ENCODE measurements around the gene ABHD17A. TPM values are rescaled to one million over a fixed set of nuclear protein-coding genes. Genes with fewer than 3 reads are reported as not detected.

Gene ABHD17A
- polyA plus RNA-seq, 1 of the 3 experiments (the other 2 are of a cell fraction) = 61.1 TPM

- peak overlapping the region; percentile 84 for H3K4me2 ChIP-seq
- CTCF ChIA-PET = interaction anchor here (1.0 to 1.5 kb wide), 3 partner anchors 10 to 49 kb away, joined by 3 to 7 read pairs (median 4); no protein-coding TSS in a partner anchor
These were observed 10.6 kb downstream of the ABHD17A start for GRCh38 chr19:1874554-1875185.

GRCh38 chr19:1873524-1874473, 11.5 kb downstream of the ABHD17A start:
- ChIA-PET POLR2A (no interaction called here), CTCF (interaction anchor here (1.1 to 1.5 kb wide), 3 partner anchors 9 to 36 kb away, joined by 3 to 7 read pairs (median 4); no protein-coding TSS in a partner anchor)
- Histone ChIP-seq H3K9me2 (no peaks in the 10 kb centered on the region), H3K27me3 (ENCODE audit: insufficient read depth) (no peaks in the 10 kb centered on the region), H3K4me1 (ENCODE audit: control insufficient read depth in 1 of 2, insufficient read depth in 2 of 2, low read depth in 1 of 2, low read length in 1 of 2) (peaks cover 16 to 26% of the 10 kb centered on the region in 2 experiments), H4K20me1 (ENCODE audit: insufficient read depth) (peaks cover 12% of the 10 kb centered on the region), H3K9ac (peak overlapping the region; percentile 80), H3K27ac (ENCODE audit: low read depth in 2 of 2, low read length in 1 of 2) (peak overlapping the region; percentile 78 to 87), H3K4me2 (peak overlapping the region; percentile 84), H3F3A (replicated peaks; ENCODE audit: insufficient read depth) (peaks cover 21% of the 10 kb centered on the region), H3K4me3 (ENCODE audit: low read depth in 2 of 2, low read length in 1 of 2) (peak overlapping the region; percentile 83 to 91), H2AFZ (ENCODE audit: low read depth) (no peak overlapping the region), H3K79me2 (ENCODE audit: insufficient read depth) (peaks cover 70% of the 10 kb centered on the region), H3K36me3 (replicated peaks in 1 of 2; ENCODE audit: control insufficient read depth in 1 of 2, insufficient read depth in 2 of 2, low read length in 1 of 2) (peaks cover 3 to 9% of the 10 kb centered on the region in 2 experiments), H3K9me3 (no peaks in the 10 kb centered on the region)
- peak; percentile 75 for DNase-seq
- WGBS (ENCODE audit: low lambda C conversion rate) = 29% methylated on average over 24 of the region's 29 CpGs
- no peak for TF ChIP-seq REST (IDR thresholded peaks at IDR 0.05; ENCODE audit: low read depth, low read length)
- TF ChIP-seq MEF2A (IDR thresholded peaks at IDR 0.05; ENCODE audit: borderline replicate concordance, low read depth) = no peak
- no peak for TF ChIP-seq SMC3 (IDR thresholded peaks at IDR 0.05; ENCODE audit: low read depth, low read length)
- no peak for TF ChIP-seq RXRA (IDR thresholded peaks at IDR 0.05; ENCODE audit: borderline replicate concordance, low read depth)
- no peak for TF ChIP-seq JUND (IDR thresholded peaks at IDR 0.05)
- no peak; the same call in 1 of the 2 replicates for TF ChIP-seq RFX5 (IDR thresholded peaks at IDR 0.05; ENCODE audit: low read length)
- TF ChIP-seq MAX (IDR thresholded peaks at IDR 0.05; ENCODE audit: low read depth) = no peak
- no peak for TF ChIP-seq ZBTB33 (IDR thresholded peaks at IDR 0.05; ENCODE audit: borderline replicate concordance, low read depth)
- TF ChIP-seq IRF3 (IDR thresholded peaks at IDR 0.05; ENCODE audit: low read depth, low read length) = no peak
- TF ChIP-seq YY1 (IDR thresholded peaks at IDR 0.05; ENCODE audit: low read depth) = no peak
- TF ChIP-seq EP300 (IDR thresholded peaks at IDR 0.05; ENCODE audit: borderline replicate concordance in 1 of 2, low read depth in 1 of 2, low read length in 1 of 2) = no peak
- TF ChIP-seq FOXM1 (IDR thresholded peaks at IDR 0.05; ENCODE audit: low read depth) = no peak
- peak; percentile 37; the same call in 1 of the 2 replicates for TF ChIP-seq NFIC (IDR thresholded peaks at IDR 0.05; ENCODE audit: borderline replicate concordance)
- TF ChIP-seq MXI1 (IDR thresholded peaks at IDR 0.05; ENCODE audit: low read depth, low read length) = peak; percentile 4; the same call in 1 of the 2 replicates
- TF ChIP-seq RCOR1 (IDR thresholded peaks at IDR 0.05; ENCODE audit: low read length) = no peak
- TF ChIP-seq TCF12 (IDR thresholded peaks at IDR 0.05) = no peak

More at GRCh38 chr19:1874554-1875185, 10.6 kb downstream of the ABHD17A start:
- 4% methylated on average over 16 of the region's 16 CpGs for WGBS (ENCODE audit: low lambda C conversion rate)
- no peaks in the 10 kb centered on the region for H3K9me2 ChIP-seq
- H3K27me3 ChIP-seq (ENCODE audit: insufficient read depth) = no peaks in the 10 kb centered on the region
- no peak for DNase-seq
- H3K9me3 ChIP-seq = no peaks in the 10 kb centered on the region
- peaks cover 16 to 26% of the 10 kb centered on the region in 2 experiments for H3K4me1 ChIP-seq (ENCODE audit: control insufficient read depth in 1 of 2, insufficient read depth in 2 of 2, low read depth in 1 of 2, low read length in 1 of 2)
- H3K79me2 ChIP-seq (ENCODE audit: insufficient read depth) = peaks cover 62% of the 10 kb centered on the region
- H3K36me3 ChIP-seq (replicated peaks in 1 of 2; ENCODE audit: control insufficient read depth in 1 of 2, insufficient read depth in 2 of 2, low read length in 1 of 2) = peaks cover 3 to 9% of the 10 kb centered on the region in 2 experiments
- peaks cover 12% of the 10 kb centered on the region for H4K20me1 ChIP-seq (ENCODE audit: insufficient read depth)
- H2AFZ ChIP-seq (ENCODE audit: low read depth) = no peak overlapping the region
- TF ChIP-seq MEF2A (IDR thresholded peaks at IDR 0.05; ENCODE audit: borderline replicate concordance, low read depth) (no peak), POLR2AphosphoS5 (IDR thresholded peaks at IDR 0.05; ENCODE audit: low read depth, low read length) (no peak), GABPA (IDR thresholded peaks at IDR 0.05; ENCODE audit: low read depth) (peak; percentile 48; the same call in 1 of the 2 replicates), EZH2phosphoT487 (IDR thresholded peaks at IDR 0.05; ENCODE audit: borderline replicate concordance, low read depth) (no peak)
- peak overlapping the region; percentile 83 to 91 for H3K4me3 ChIP-seq (ENCODE audit: low read depth in 2 of 2, low read length in 1 of 2)
- H3K9ac ChIP-seq = peak overlapping the region; percentile 80
- H3K27ac ChIP-seq (ENCODE audit: low read depth in 2 of 2, low read length in 1 of 2) = peak overlapping the region; percentile 78 to 87
- peaks cover 15% of the 10 kb centered on the region for H3F3A ChIP-seq (replicated peaks; ENCODE audit: insufficient read depth)
- POLR2A ChIA-PET = interaction anchor here (0.9 to 1.0 kb wide), 2 partner anchors 9 to 10 kb away, joined by 3 to 6 read pairs; no protein-coding TSS in a partner anchor
